Loucy (cell line): ENCODE results near the gene MED13L.

ENCODE experiments used
- H2AFZ ChIP-seq: fragments of 200-600 bp; sonication (generic); 2 replicates; pipeline ENCODE4 v1.6.0; 2016; ENCODE audit warnings: antibody characterized with exemption, mild to moderate bottlenecking, low read length, moderate library complexity
- H3F3A ChIP-seq: fragments of 200-600 bp; 2 replicates; pipeline ENCODE4 v1.6.0; 2016; ENCODE audit warnings: antibody characterized with exemption, low read depth, mild to moderate bottlenecking
- H3K27me3 ChIP-seq: fragments of 200-600 bp; sonication (generic); 2 replicates; pipeline ENCODE4 v1.6.1; 2014; ENCODE audit warnings: low read length, mild to moderate bottlenecking; ENCODE audit not compliant: insufficient read depth, poor library complexity, severe bottlenecking
- H3K36me3 ChIP-seq: fragments of 200-600 bp; sonication (generic); 2 replicates; pipeline ENCODE4 v1.6.1; 2016; ENCODE audit warnings: low read length; ENCODE audit not compliant: insufficient read depth
- H3K4me1 ChIP-seq: fragments of 200-600 bp; sonication (generic); 2 replicates; pipeline ENCODE4 v1.5.1; 2014; ENCODE audit warnings: low read length, mild to moderate bottlenecking; ENCODE audit not compliant: insufficient read depth, poor library complexity, severe bottlenecking
- H3K4me2 ChIP-seq: fragments of 200-600 bp; sonication (generic); 2 replicates; pipeline ENCODE4 v1.6.0; 2014; ENCODE audit warnings: antibody characterized with exemption, low read length, low read depth, mild to moderate bottlenecking; ENCODE audit not compliant: poor library complexity, severe bottlenecking
- H3K4me3 ChIP-seq: fragments of 200-600 bp; sonication (generic); 2 replicates; pipeline ENCODE4 v1.5.1; 2014; ENCODE audit warnings: low read length, mild to moderate bottlenecking, mixed read lengths; ENCODE audit not compliant: poor library complexity, severe bottlenecking
- H3K79me2 ChIP-seq: fragments of 200-600 bp; sonication (generic); 2 replicates; pipeline ENCODE4 v1.6.1; 2014; ENCODE audit warnings: low read length; ENCODE audit not compliant: insufficient read depth
- H3K9ac ChIP-seq: fragments of 200-600 bp; sonication (generic); 2 replicates; pipeline ENCODE4 v1.6.0; 2014; ENCODE audit warnings: mild to moderate bottlenecking, low read depth, low read length, moderate library complexity; ENCODE audit not compliant: poor library complexity, severe bottlenecking
- H3K9me2 ChIP-seq: fragments of 200-600 bp; sonication (generic); replicated peaks from 2 replicates; pipeline ENCODE4 v1.6.1; 2016; ENCODE audit warnings: low read depth, low read length, mixed read lengths
- H3K9me3 ChIP-seq: fragments of 200-600 bp; sonication (generic); 2 replicates; pipeline ENCODE4 v1.6.1; 2014; ENCODE audit warnings: mild to moderate bottlenecking, antibody characterized with exemption, low read length, low read depth; ENCODE audit not compliant: insufficient read depth
- H4K20me1 ChIP-seq: fragments of 200-600 bp; sonication (generic); 2 replicates; pipeline ENCODE4 v1.6.0; 2014; ENCODE audit warnings: antibody characterized with exemption, low read length, mild to moderate bottlenecking; ENCODE audit not compliant: insufficient read depth, poor library complexity, severe bottlenecking
- CTCF ChIP-seq: fragments of 200-600 bp; sonication (generic); conservative IDR thresholded peaks from 2 replicates; pipeline ENCODE4 v1.5.1; 2014; ENCODE audit warnings: mild to moderate bottlenecking, antibody characterized with exemption, low read length
- EZH2phosphoT487 ChIP-seq: fragments of 200-600 bp; IDR thresholded peaks from 2 replicates; pipeline ENCODE4 v1.6.1; 2018; ENCODE audit warnings: antibody characterized with exemption, mild to moderate bottlenecking, moderate library complexity, borderline replicate concordance

Gene MED13L

GRCh38 chr12:115938794-115939377 is 338.6 kb downstream of the MED13L start:
- Histone ChIP-seq H3F3A (no peaks in the 10 kb centered on the region), H3K4me2 (no peak overlapping the region), H4K20me1 (no peaks in the 10 kb centered on the region), H3K9ac (no peak overlapping the region), H3K36me3 (no peaks in the 10 kb centered on the region), H3K4me1 (no peaks in the 10 kb centered on the region), H3K27me3 (no peaks in the 10 kb centered on the region), H2AFZ (no peak overlapping the region), H3K4me3 (no peak overlapping the region), H3K9me3 (no peaks in the 10 kb centered on the region), H3K79me2 (no peaks in the 10 kb centered on the region), H3K9me2 (no peaks in the 10 kb centered on the region)
- TF ChIP-seq CTCF (no peak), EZH2phosphoT487 (no peak)

- Histone ChIP-seq H3K9me2 (no peaks in the 10 kb centered on the region), H3K27me3 (no peaks in the 10 kb centered on the region), H3K4me2 (no peak overlapping the region), H3K9me3 (no peaks in the 10 kb centered on the region), H3K79me2 (no peaks in the 10 kb centered on the region), H4K20me1 (no peaks in the 10 kb centered on the region), H3K4me1 (no peaks in the 10 kb centered on the region), H3F3A (no peaks in the 10 kb centered on the region), H2AFZ (no peak overlapping the region), H3K9ac (no peak overlapping the region), H3K4me3 (no peak overlapping the region), H3K36me3 (no peaks in the 10 kb centered on the region)
- TF ChIP-seq EZH2phosphoT487 (no peak), CTCF (no peak)
Measured at GRCh38 chr12:115936997-115937916, 340.2 kb downstream of the MED13L start.

- Histone ChIP-seq H3K36me3 (no peaks in the 10 kb centered on the region), H2AFZ (no peak overlapping the region), H3F3A (no peaks in the 10 kb centered on the region), H3K9ac (no peak overlapping the region), H4K20me1 (no peaks in the 10 kb centered on the region), H3K9me2 (no peaks in the 10 kb centered on the region), H3K9me3 (no peaks in the 10 kb centered on the region), H3K27me3 (no peaks in the 10 kb centered on the region), H3K79me2 (no peaks in the 10 kb centered on the region), H3K4me3 (no peak overlapping the region), H3K4me1 (no peaks in the 10 kb centered on the region), H3K4me2 (no peak overlapping the region)
- no peak for TF ChIP-seq CTCF
Measured at GRCh38 chr12:115934877-115935276, 342.6 kb downstream of the MED13L start.
